NCI-H748 (cell line): ENCODE results near the gene MRPL9.

Experiments used
- DNase-seq: peaks from one replicate; lab custom pipeline; 2025; ENCODE audit not compliant: unreplicated experiment; lab: John Stamatoyannopoulos, UW

Gene MRPL9

GRCh38 chr1:151713044-151713443 lies 50.3 kb downstream of the MRPL9 start:
- DNase-seq = no peak

- peak; percentile 94 for DNase-seq
Observed at GRCh38 chr1:151711951-151712350, 51.3 kb downstream of the MRPL9 start.

GRCh38 chr1:151711044-151711800 lies 52.1 kb downstream of the MRPL9 start:
- no peak for DNase-seq

- DNase-seq = peak; percentile 97
Observed at GRCh38 chr1:151710187-151710840, 53.0 kb downstream of the MRPL9 start.
